HUES6 (cell line): Measurements from ENCODE around the gene CNPY2.
"Not testable (repeated sequence)": the region's sequence is repeated elsewhere in the genome, so short reads cannot be mapped to it uniquely, and the experiment has no call there.

Source experiments
- H3K27ac ChIP-seq: 2 replicates; pipeline ENCODE4 v1.7.0; 2013; ENCODE audit warnings: low read depth, mild to moderate bottlenecking, low read length, inconsistent platforms
- H3K27me3 ChIP-seq: 2 replicates; pipeline ENCODE4 v1.6.1; 2013; ENCODE audit warnings: low read length; ENCODE audit not compliant: control insufficient read depth, insufficient read depth
- H3K36me3 ChIP-seq: 2 replicates; pipeline ENCODE4 v1.6.1; 2013; ENCODE audit warnings: low read length; ENCODE audit not compliant: control insufficient read depth, insufficient read depth
- H3K4me1 ChIP-seq: 2 replicates; pipeline ENCODE4 v1.6.1; 2013; ENCODE audit warnings: low read length; ENCODE audit not compliant: control insufficient read depth, insufficient read depth
- H3K4me3 ChIP-seq: 2 replicates; pipeline ENCODE4 v1.5.1; 2013; ENCODE audit warnings: low read depth, low read length
- H3K9ac ChIP-seq: one replicate; pipeline ENCODE4 v1.6.1; 2013; ENCODE audit warnings: mild to moderate bottlenecking, low read length
- H3K9me3 ChIP-seq: 2 replicates; pipeline ENCODE4 v1.6.1; 2013; ENCODE audit warnings: low read depth, low read length; ENCODE audit not compliant: control insufficient read depth, insufficient read depth

Gene CNPY2

GRCh38 chr12:56346675-56347074 lies 30.9 kb upstream of the CNPY2 start:
- Histone ChIP-seq H3K4me1 (no peaks in the 10 kb centered on the region), H3K9ac (no peak overlapping the region), H3K27ac (no peak overlapping the region), H3K36me3 (peaks cover 77% of the 10 kb centered on the region), H3K9me3 (no peaks in the 10 kb centered on the region), H3K4me3 (no peak overlapping the region), H3K27me3 (no peaks in the 10 kb centered on the region)

GRCh38 chr12:56342290-56342689 lies 26.5 kb upstream of the CNPY2 start:
- H3K36me3 ChIP-seq, result peaks cover 45% of the 10 kb centered on the region

GRCh38 chr12:56341616-56342015 lies 25.8 kb upstream of the CNPY2 start:
- H3K4me3 ChIP-seq, result no peak overlapping the region
- peaks cover 38% of the 10 kb centered on the region for H3K36me3 ChIP-seq
- H3K4me1 ChIP-seq, result peaks cover 23% of the 10 kb centered on the region
- no peaks in the 10 kb centered on the region for H3K9me3 ChIP-seq
- no peak overlapping the region for H3K9ac ChIP-seq
- H3K27me3 ChIP-seq, result no peaks in the 10 kb centered on the region
- no peak overlapping the region for H3K27ac ChIP-seq

More at GRCh38 chr12:56342290-56342689, 26.5 kb upstream of the CNPY2 start:
- not testable (repeated sequence) for H3K9ac ChIP-seq, H3K27ac ChIP-seq, H3K4me3 ChIP-seq, H3K9me3 ChIP-seq, H3K27me3 ChIP-seq
- peaks cover 19% of the 10 kb centered on the region for H3K4me1 ChIP-seq

- peaks cover 23% of the 10 kb centered on the region for H3K36me3 ChIP-seq
- no peaks in the 10 kb centered on the region for H3K27me3 ChIP-seq
- H3K4me3 ChIP-seq, result peak overlapping the region; percentile 49
- no peaks in the 10 kb centered on the region for H3K9me3 ChIP-seq
- H3K4me1 ChIP-seq, result peaks cover 31% of the 10 kb centered on the region
- H3K9ac ChIP-seq, result peak overlapping the region; percentile 79
- H3K27ac ChIP-seq, result peak overlapping the region; percentile 73
Measured at GRCh38 chr12:56339158-56339422, 23.3 kb upstream of the CNPY2 start.

- H3K4me1 ChIP-seq, result peaks cover 31% of the 10 kb centered on the region
- no peaks in the 10 kb centered on the region for H3K9me3 ChIP-seq
- peak within 1 kb of the TSS; percentile 49 for H3K4me3 ChIP-seq
- peaks cover 17% of the 10 kb centered on the region for H3K36me3 ChIP-seq
- H3K9ac ChIP-seq, result peak within 1 kb of the TSS; percentile 79
- no peaks in the 10 kb centered on the region for H3K27me3 ChIP-seq
- peak within 1 kb of the TSS; percentile 73 for H3K27ac ChIP-seq
Measured at GRCh38 chr12:56338308-56339157, 22.7 kb upstream of the CNPY2 start, which contains the start of gene IL23A. Gene IL23A (plus strand): TSS chr12:56338884. CDS start chr12:56339045, 161 bp downstream.

- Histone ChIP-seq H3K4me3 (peak overlapping the region; percentile 32), H3K27ac (peak overlapping the region; percentile 60; the same call in 1 of the 2 replicates), H3K9me3 (no peaks in the 10 kb centered on the region)
Measured at GRCh38 chr12:56337753-56338251, 22.0 kb upstream of the CNPY2 start.

GRCh38 chr12:56336361-56337167 lies 20.8 kb upstream of the CNPY2 start:
- H3K36me3 ChIP-seq, result 0 out of 2 replicates have a peak, but pooled peaks cover 5% of the 10 kb centered on the region
- no peak overlapping the region for H3K27ac ChIP-seq
- no peak overlapping the region for H3K9ac ChIP-seq
- H3K4me1 ChIP-seq, result peaks cover 37% of the 10 kb centered on the region
- H3K4me3 ChIP-seq, result no peak overlapping the region
- H3K9me3 ChIP-seq, result no peaks in the 10 kb centered on the region
- H3K27me3 ChIP-seq, result no peaks in the 10 kb centered on the region

More at GRCh38 chr12:56337753-56338251, 22.0 kb upstream of the CNPY2 start:
- H3K9ac ChIP-seq, result peak overlapping the region; percentile 45
- H3K36me3 ChIP-seq, result peaks cover 10% of the 10 kb centered on the region
- peaks cover 35% of the 10 kb centered on the region for H3K4me1 ChIP-seq
- H3K27me3 ChIP-seq, result no peaks in the 10 kb centered on the region

GRCh38 chr12:56335527-56335926 lies 19.7 kb upstream of the CNPY2 start:
- H3K36me3 ChIP-seq, H3K4me3 ChIP-seq, H3K9me3 ChIP-seq, H3K27ac ChIP-seq, H3K27me3 ChIP-seq, H3K9ac ChIP-seq: not testable (repeated sequence)
- H3K4me1 ChIP-seq, result peaks cover 37% of the 10 kb centered on the region

GRCh38 chr12:56334490-56334793 lies 18.7 kb upstream of the CNPY2 start:
- Histone ChIP-seq H3K4me1 (peaks cover 36% of the 10 kb centered on the region), H3K27ac (peak overlapping the region; percentile 58; the same call in 1 of the 2 replicates), H3K9me3 (no peaks in the 10 kb centered on the region), H3K27me3 (no peaks in the 10 kb centered on the region), H3K9ac (peak overlapping the region; percentile 89), H3K4me3 (peak overlapping the region; percentile 73), H3K36me3 (no peaks in the 10 kb centered on the region)

- no peaks in the 10 kb centered on the region for H3K36me3 ChIP-seq
- peaks cover 30% of the 10 kb centered on the region for H3K4me1 ChIP-seq
Measured at GRCh38 chr12:56333679-56334489, 18.1 kb upstream of the CNPY2 start, which contains the start of gene PAN2. Gene PAN2 (minus strand): TSS chr12:56334000. CDS start chr12:56333094, 906 bp downstream.

More at GRCh38 chr12:56333679-56334489, 18.1 kb upstream of the CNPY2 start, which contains the start of gene PAN2:
- H3K27me3 ChIP-seq, result no peaks in the 10 kb centered on the region
- peak within 1 kb of the TSS; percentile 58 for H3K27ac ChIP-seq
- peak within 1 kb of the TSS; percentile 73 for H3K4me3 ChIP-seq
- no peaks in the 10 kb centered on the region for H3K9me3 ChIP-seq
- H3K9ac ChIP-seq, result peak within 1 kb of the TSS; percentile 89
